Muscle of arm (tissue), 12 donors: ENCODE measurements around the gene TNIK. TPM values are rescaled to one million over a fixed set of nuclear protein-coding genes. Genes with fewer than 3 reads are reported as not detected.
"Not testable (repeated sequence)": the region's sequence is repeated elsewhere in the genome, so short reads cannot be mapped to it uniquely, and the experiment has no call there.

Experiments
- DNase-seq: peaks from one replicate; pipeline ENCODE4 v3.0.0-alpha.2; 2013
- polyA plus RNA-seq, 12 donors: library from polyadenylated mRNA; unstranded; fragments of 120-200 nt; gene quantifications; one replicate each; pipeline ENCODE4 v1.2.1, GENCODE V29; 2013; ENCODE audit not compliant: insufficient read length in 12 of 12

The TNIK gene
- polyA plus RNA-seq, 12 donors, result 24.3 to 57.4 (median 42.7) TPM; not detected in 1

- no peak for DNase-seq
These were observed 146.5 kb downstream of the TNIK start for GRCh38 chr3:171313702-171314101.

- DNase-seq, result no peak
These were observed 147.5 kb downstream of the TNIK start for GRCh38 chr3:171312741-171313140.

- no peak for DNase-seq
These were observed 148.4 kb downstream of the TNIK start for GRCh38 chr3:171311784-171312183.

- DNase-seq, result no peak
These were observed 150.3 kb downstream of the TNIK start for GRCh38 chr3:171309906-171310359.

GRCh38 chr3:171307988-171308387 lies 152.2 kb downstream of the TNIK start:
- no peak for DNase-seq

GRCh38 chr3:171307046-171307585 lies 153.1 kb downstream of the TNIK start:
- no peak for DNase-seq

GRCh38 chr3:171306631-171307030 lies 153.6 kb downstream of the TNIK start:
- DNase-seq, result peak; percentile 84

- not testable (repeated sequence) for DNase-seq
These were observed 154.4 kb downstream of the TNIK start for GRCh38 chr3:171305823-171306222.

- not testable (repeated sequence) for DNase-seq
These were observed 155.7 kb downstream of the TNIK start for GRCh38 chr3:171304498-171304897.

GRCh38 chr3:171304017-171304416 lies 156.2 kb downstream of the TNIK start:
- DNase-seq, result not testable (repeated sequence)

GRCh38 chr3:171301998-171302397 lies 158.2 kb downstream of the TNIK start:
- no peak for DNase-seq

- no peak for DNase-seq
These were observed 159.2 kb downstream of the TNIK start for GRCh38 chr3:171301002-171301401.

GRCh38 chr3:171297951-171298350 lies 162.3 kb downstream of the TNIK start:
- no peak for DNase-seq

- DNase-seq, result no peak
These were observed 163.0 kb downstream of the TNIK start for GRCh38 chr3:171297207-171297606.

- no peak for DNase-seq
These were observed 164.5 kb downstream of the TNIK start for GRCh38 chr3:171295484-171296373.

- DNase-seq, result no peak
These were observed 166.9 kb downstream of the TNIK start for GRCh38 chr3:171293142-171293782.

- DNase-seq, result no peak
These were observed 169.5 kb downstream of the TNIK start for GRCh38 chr3:171290680-171291079.

- DNase-seq, result no peak
These were observed 170.9 kb downstream of the TNIK start for GRCh38 chr3:171289291-171289690.

GRCh38 chr3:171287761-171288160 lies 172.4 kb downstream of the TNIK start:
- DNase-seq, result not testable (repeated sequence)

- DNase-seq, result no peak
These were observed 173.5 kb downstream of the TNIK start for GRCh38 chr3:171286580-171287249.

- DNase-seq, result no peak
These were observed 174.9 kb downstream of the TNIK start for GRCh38 chr3:171285287-171285686.
